ENCODE measurements around the gene EMSY. TPM values are rescaled to one million over a fixed set of nuclear protein-coding genes. Genes with fewer than 3 reads are reported as not detected.
A peak's percentile ranks its signal among the peaks of the same experiment; 100 is the strongest.

The EMSY gene
- total and polyA plus RNA-seq, 9 of the 15 experiments (the other 6 are each of a cell fraction or from before 2014, with no cell fraction given), result 12.7 to 25.4 (median 17.9) TPM

- no peak for TF ChIP-seq ZNF318 (IDR thresholded peaks at IDR 0.05; ENCODE audit: borderline replicate concordance in 1 of 2, low read depth in 1 of 2)
- TF ChIP-seq ZNF184 (CRISPR knock-in tag; IDR thresholded peaks at IDR 0.05), result no peak
- no peak for TF ChIP-seq CBFA2T3 (IDR thresholded peaks at IDR 0.05)
- TF ChIP-seq GATAD2A (IDR thresholded peaks at IDR 0.05), result no peak
- TF ChIP-seq RFX7 (CRISPR knock-in tag; IDR thresholded peaks at IDR 0.05), result no peak
- TF ChIP-seq PML (IDR thresholded peaks at IDR 0.05; ENCODE audit: low read length), result no peak
- TF ChIP-seq CUX1 (CRISPR knock-in tag; IDR thresholded peaks at IDR 0.05), result no peak
- peak in 1 of 3 experiments; percentile 22 for TF ChIP-seq YY1 (IDR thresholded peaks at IDR 0.05; ENCODE audit: borderline replicate concordance in 1 of 3, control insufficient read depth in 1 of 3, extremely low read depth in 1 of 3, insufficient read depth in 3 of 3, insufficient read length in 1 of 3, insufficient replicate concordance in 2 of 3, low read depth in 1 of 3, low read length in 2 of 3)
- TF ChIP-seq TEAD2 (tag; IDR thresholded peaks at IDR 0.05), result no peak
- TF ChIP-seq ZZZ3 (IDR thresholded peaks at IDR 0.05), result no peak
- no peak for TF ChIP-seq GTF2A2 (tag; IDR thresholded peaks at IDR 0.05)
- no peak for TF ChIP-seq ZNF780A (CRISPR knock-in tag; IDR thresholded peaks at IDR 0.05)
- TF ChIP-seq CHCHD3 (CRISPR knock-in tag; IDR thresholded peaks at IDR 0.05), result no peak
Measured at GRCh38 chr11:76445121-76446084, 585 bp downstream of the EMSY start (continued).

All from K562 (cell line).